IMR-90 (cell line): ENCODE data around the gene GIPC3. TPM values are rescaled to one million over a fixed set of nuclear protein-coding genes. Genes with fewer than 3 reads are reported as not detected.

ENCODE experiments used
- ATAC-seq: fragments of 200-7000 bp; cut with Tn5 transposase; 2 replicates; pipeline ENCODE4 v1.9.1; 2020; ENCODE audit warnings: low read depth, mild to moderate bottlenecking, moderate library complexity
- BruUV-seq: library from RNA; stranded (reverse); fragments of 400-500 nt; replicated peaks from 2 replicates; lab custom pipeline; 2021; lab: Mats Ljungman, UMichigan
- CTCF ChIA-PET: fragments of 300-600 bp; formaldehyde crosslinking; extraction: SDS; loops from one replicate; lab custom pipeline; 2021; ENCODE audit warnings: antibody characterized with exemption; lab: Yijun Ruan, JAX
- POLR2A ChIA-PET: fragments of 300-600 bp; sonication (Branson Sonifier 250); formaldehyde crosslinking; loops from one replicate; lab custom pipeline; 2022; ENCODE audit warnings: antibody characterized with exemption; ENCODE audit not compliant: unreplicated experiment; lab: Charles Lee
- DNase-seq: peaks from one replicate; pipeline ENCODE4 v3.0.0; 2013
- H2AFZ ChIP-seq: replicated peaks from 2 replicates; pipeline ENCODE3; 2013; ENCODE audit warnings: low read length, mild to moderate bottlenecking; ENCODE audit not compliant: poor library complexity
- H2AK5ac ChIP-seq: 2 replicates; pipeline ENCODE4 v1.6.1; 2013; ENCODE audit warnings: low read depth, low read length, inconsistent platforms
- H2AK9ac ChIP-seq: replicated peaks from 2 replicates; pipeline ENCODE3; 2013; ENCODE audit warnings: mild to moderate bottlenecking, low read depth, low read length, moderate library complexity; ENCODE audit not compliant: poor library complexity
- H2BK120ac ChIP-seq: 2 replicates; pipeline ENCODE4 v1.6.1; 2013; ENCODE audit warnings: low read depth, low read length, inconsistent platforms
- H2BK15ac ChIP-seq: 3 replicates; pipeline ENCODE4 v1.6.1; 2013; ENCODE audit warnings: low read depth, low read length, inconsistent platforms
- H2BK20ac ChIP-seq: 2 replicates; pipeline ENCODE4 v1.6.1; 2013; ENCODE audit warnings: low read depth, mild to moderate bottlenecking, inconsistent platforms, low read length, moderate library complexity
- H2BK5ac ChIP-seq: 2 replicates; pipeline ENCODE4 v1.6.1; 2013; ENCODE audit warnings: mild to moderate bottlenecking, low read depth, low read length, inconsistent platforms; ENCODE audit not compliant: poor library complexity, severe bottlenecking
- H3K14ac ChIP-seq: replicated peaks from 2 replicates; pipeline ENCODE4 v1.6.1; 2013; ENCODE audit warnings: low read depth, low read length, inconsistent platforms
- H3K18ac ChIP-seq: 2 replicates; pipeline ENCODE4 v1.6.1; 2013; ENCODE audit warnings: low read depth, low read length, control low read depth
- H3K23ac ChIP-seq: 2 replicates; pipeline ENCODE4 v1.6.1; 2013; ENCODE audit warnings: low read depth, low read length, inconsistent platforms
- H3K27ac ChIP-seq: 2 replicates; pipeline ENCODE4 v1.5.1; 2013; ENCODE audit warnings: mild to moderate bottlenecking, control low read depth, low read length; ENCODE audit not compliant: insufficient read depth
- H3K27me3 ChIP-seq: 2 replicates; pipeline ENCODE4 v1.6.1; 2013; ENCODE audit warnings: low read length; ENCODE audit not compliant: control insufficient read depth, insufficient read depth
- H3K36me3 ChIP-seq: 2 replicates; pipeline ENCODE4 v1.6.1; 2013; ENCODE audit warnings: low read length, mixed read lengths; ENCODE audit not compliant: control insufficient read depth, insufficient read depth
- H3K4ac ChIP-seq: 2 replicates; pipeline ENCODE4 v1.6.1; 2013; ENCODE audit warnings: low read depth, low read length, inconsistent platforms
- H3K4me1 ChIP-seq: 2 replicates; pipeline ENCODE4 v1.6.1; 2013; ENCODE audit warnings: low read length, mixed read lengths; ENCODE audit not compliant: control insufficient read depth, insufficient read depth
- H3K4me2 ChIP-seq: 2 replicates; pipeline ENCODE4 v1.6.1; 2013; ENCODE audit warnings: low read depth, mild to moderate bottlenecking, control low read depth, low read length, moderate library complexity
- H3K4me3 ChIP-seq: 2 replicates; pipeline ENCODE4 v1.5.1; 2013; ENCODE audit warnings: low read depth, mild to moderate bottlenecking, control low read depth, low read length, moderate library complexity; ENCODE audit not compliant: insufficient read depth
- H3K56ac ChIP-seq: 2 replicates; pipeline ENCODE4 v1.6.1; 2013; ENCODE audit warnings: low read length, inconsistent platforms; ENCODE audit not compliant: insufficient read depth; ENCODE audit errors: extremely low read depth
- H3K79me1 ChIP-seq, 2 experiments: 2 replicates each; pipeline ENCODE4 v1.6.1; 2013; ENCODE audit warnings: low read length in 2 of 2, inconsistent platforms in 1 of 2, low read depth in 1 of 2
- H3K9ac ChIP-seq: 2 replicates; pipeline ENCODE4 v1.6.1; 2013; ENCODE audit warnings: low read depth, low read length, control low read depth
- H3K9me1 ChIP-seq: 2 replicates; pipeline ENCODE4 v1.6.1; 2013; ENCODE audit warnings: low read length, inconsistent platforms; ENCODE audit not compliant: insufficient read depth
- H3K9me3 ChIP-seq: 2 replicates; pipeline ENCODE4 v1.6.1; 2013; ENCODE audit warnings: low read length; ENCODE audit not compliant: control insufficient read depth, insufficient read depth
- H4K20me1 ChIP-seq: 2 replicates; pipeline ENCODE4 v1.6.1; 2013; ENCODE audit warnings: low read length, inconsistent platforms; ENCODE audit not compliant: insufficient read depth
- H4K5ac ChIP-seq: 2 replicates; pipeline ENCODE4 v1.6.1; 2013; ENCODE audit warnings: mild to moderate bottlenecking, low read depth, low read length, control low read depth
- H4K8ac ChIP-seq, 2 experiments: 2 replicates each; pipeline ENCODE4 v1.6.1; 2013; ENCODE audit warnings: low read depth in 2 of 2, low read length in 2 of 2, control low read depth in 1 of 2, inconsistent platforms in 1 of 2
- H4K91ac ChIP-seq: 2 replicates; pipeline ENCODE4 v1.6.1; 2013; ENCODE audit warnings: low read depth, low read length, inconsistent platforms; ENCODE audit not compliant: insufficient read depth
- CEBPB ChIP-seq: IDR thresholded peaks from 2 replicates; pipeline ENCODE4 v1.6.1; 2012; ENCODE audit warnings: low read depth, low read length, improper control_type of control experiment
- CHD1 ChIP-seq: IDR thresholded peaks from 2 replicates; pipeline ENCODE4 v1.6.1; 2012; ENCODE audit warnings: low read depth, low read length, improper control_type of control experiment
- MAFK ChIP-seq: IDR thresholded peaks from 2 replicates; pipeline ENCODE4 v1.6.1; 2012; ENCODE audit warnings: low read depth, low read length, improper control_type of control experiment
- MAZ ChIP-seq: IDR thresholded peaks from 2 replicates; pipeline ENCODE4 v1.6.1; 2012; ENCODE audit warnings: low read depth, mild to moderate bottlenecking, low read length, improper control_type of control experiment, moderate library complexity, borderline replicate concordance
- NFE2L2 ChIP-seq: fragments of 150-350 bp; IDR thresholded peaks from 2 replicates; pipeline ENCODE4 v1.6.1; 2016; ENCODE audit warnings: low read depth, mild to moderate bottlenecking, low read length
- RAD21 ChIP-seq: IDR thresholded peaks from 2 replicates; pipeline ENCODE4 v1.6.1; 2012; ENCODE audit warnings: low read length, improper control_type of control experiment
- RFX5 ChIP-seq: IDR thresholded peaks from 2 replicates; pipeline ENCODE4 v1.8.0; 2012; ENCODE audit warnings: low read depth, mild to moderate bottlenecking, low read length, moderate library complexity
- USF2 ChIP-seq: fragments of 150-350 bp; IDR thresholded peaks from 2 replicates; pipeline ENCODE4 v1.6.1; 2017; ENCODE audit warnings: mild to moderate bottlenecking, antibody characterized with exemption, low read length, low read depth
- WGBS, 2 experiments: methylation state at CpG; one replicate each; pipeline versions ENCODE4 v1.1.5 to v1.1.7; 2013; ENCODE audit warnings: missing lambda C conversion rate in 2 of 2; ENCODE audit not compliant: insufficient read length in 1 of 2; ENCODE audit errors: extremely low coverage in 2 of 2; 5-methylcytosine and 5-hydroxymethylcytosine counted together
- dilution Hi-C: fragments of 300-500 bp; cut with HindIII; formaldehyde crosslinking; loops from one replicate; pipeline ENCODE4 v1.14.3; 2018; ENCODE audit warnings: low sequenced_read_pairs; ENCODE audit not compliant: unreplicated experiment
- in situ Hi-C: fragments of 300-500 bp; cut with MboI; formaldehyde crosslinking; loops from 3 replicates; pipeline ENCODE4 v1.14.3; 2019; ENCODE audit warnings: low sequenced_read_pairs, inconsistent platforms, mixed read lengths
- intact Hi-C: fragments of 100-400 bp; cut with micrococcal nuclease; formaldehyde crosslinking; loops from 2 replicates; pipeline ENCODE4 v1.10.0; 2022
- polyA plus RNA-seq, 3 experiments: library from polyadenylated mRNA; depleted of rRNA; stranded (reverse); fragments of >200 nt; gene quantifications; 2 replicates each; pipeline ENCODE4 v1.2.3, GENCODE V29; 2012; ENCODE audit warnings: low replicate concordance in 1 of 3
- total RNA-seq: library from RNA; depleted of rRNA; stranded (reverse); fragments of >200 nt; gene quantifications from 2 replicates; pipeline ENCODE4 v1.2.3, GENCODE V29; 2012

GIPC3 gene
- total and polyA plus RNA-seq, 2 of the 4 experiments (the other 2 are of a cell fraction): under 0.01 to 0.36 TPM

DNA sequence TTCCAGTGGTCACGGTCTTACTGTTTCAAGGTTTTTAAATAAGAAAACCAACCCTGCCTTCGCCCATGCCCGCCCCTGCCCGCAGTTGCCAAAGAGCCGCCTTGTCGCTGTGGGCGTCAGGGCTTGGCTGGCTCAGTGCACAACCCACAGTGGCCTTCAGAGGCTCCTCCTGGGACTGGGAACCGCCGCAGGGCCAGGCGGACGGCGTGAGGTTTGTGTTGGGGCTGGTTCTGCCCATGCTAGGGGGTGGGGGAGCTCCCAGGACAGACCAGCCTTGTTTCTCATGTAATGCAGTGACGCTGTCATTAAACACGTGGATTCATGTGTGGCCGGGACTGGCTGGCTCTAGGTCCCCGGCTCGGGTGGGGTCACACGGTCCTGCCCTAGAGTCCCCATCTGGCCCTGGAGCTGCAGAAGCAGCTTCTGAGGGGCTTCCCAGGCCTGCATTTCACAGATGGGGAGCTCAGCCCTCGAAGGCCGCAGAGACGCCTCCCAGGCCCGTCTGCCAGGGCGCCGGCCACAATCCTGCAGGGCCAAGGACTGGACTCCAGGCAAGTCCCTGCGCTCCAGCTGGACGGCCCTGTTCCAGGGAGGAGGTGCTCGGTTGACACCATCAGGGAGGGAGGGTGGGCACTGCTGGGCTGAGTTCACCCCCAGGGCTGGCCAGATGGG is 48.7 kb upstream of the GIPC3 start:
- intact Hi-C loops: no loop called here
- Histone ChIP-seq H3K4me2 (no peak overlapping the region), H3K9me1 (no peaks in the 10 kb centered on the region), H3K79me1 (peaks cover 9 to 31% of the 10 kb centered on the region in 2 experiments; a peak in 3 of 4 replicates), H2BK20ac (no peak overlapping the region), H4K20me1 (peaks cover 30% of the 10 kb centered on the region), H3K27ac (0 out of 2 replicates have a peak overlapping the region, but pooled peaks have one; percentile 9), H3K4me1 (no peaks in the 10 kb centered on the region), H3K4me3 (no peak overlapping the region), H3K27me3 (no peaks in the 10 kb centered on the region), H4K8ac (no peak overlapping the region), H3K4ac (no peak overlapping the region), H2AK5ac (no peak overlapping the region), H4K91ac (no peak overlapping the region), H4K5ac (no peak overlapping the region), H3K9ac (no peak overlapping the region), H3K14ac (no peak overlapping the region), H2BK120ac (no peak overlapping the region), H3K9me3 (no peaks in the 10 kb centered on the region), H3K23ac (no peak overlapping the region), H3K36me3 (peaks cover 48% of the 10 kb centered on the region), H3K56ac (no peak overlapping the region), H2AFZ (no peak overlapping the region), H2BK15ac (no peak overlapping the region), H2AK9ac (no peak overlapping the region), H3K18ac (no peak overlapping the region), H2BK5ac (no peak overlapping the region)
- DNase-seq: no peak
- TF ChIP-seq MAFK (no peak), USF2 (no peak), RAD21 (no peak), RFX5 (no peak), CEBPB (no peak), MAZ (no peak), NFE2L2 (no peak), CHD1 (no peak)
- ChIA-PET CTCF (no interaction called here), POLR2A (no interaction called here)
- in situ Hi-C loops: no loop called here
- dilution Hi-C loops: no loop called here
- 91% methylated on average over 12 of the region's 27 CpGs; no CpG with 5 or more reads in 1 of the 2 experiments for WGBS, 2 experiments
- no peak for ATAC-seq
- no TSS peak for BruUV-seq
